Transverse colon (tissue), 4 donors: ENCODE data around the gene NUCB1. TPM values are rescaled to one million over a fixed set of nuclear protein-coding genes. Genes with fewer than 3 reads are reported as not detected.
"Not testable (repeated sequence)": the region's sequence is repeated elsewhere in the genome, so short reads cannot be mapped to it uniquely, and the experiment has no call there.

Experiments
- DNase-seq: peaks from one replicate; pipeline ENCODE4 v3.0.0-alpha.2; 2019
- H3K27ac ChIP-seq, 4 donors: fragments of 200-600 bp; sonication (generic); 2 replicates each; pipeline ENCODE4 v1.5.1; 2016 to 2018; ENCODE audit warnings: inconsistent platforms in 4 of 4
- H3K27me3 ChIP-seq: fragments of 200-600 bp; sonication (generic); 2 replicates; pipeline ENCODE4 v1.5.1; 2017; ENCODE audit warnings: inconsistent platforms
- H3K36me3 ChIP-seq, 4 donors: fragments of 200-600 bp; sonication (generic); 2 replicates each; pipeline ENCODE4 v1.5.1; 2017 to 2019; ENCODE audit warnings: inconsistent platforms in 4 of 4
- H3K4me1 ChIP-seq, 4 donors: fragments of 200-600 bp; sonication (generic); 2 replicates each; pipeline ENCODE4 v1.5.1; 2017 to 2020; ENCODE audit warnings: inconsistent platforms in 4 of 4
- H3K4me3 ChIP-seq, 4 donors: fragments of 200-600 bp; sonication (generic); 1 replicate in 1 of 4; 2 replicates in 3 of 4; pipeline versions ENCODE4 v1.5.1 to v1.6.1; 2017 to 2019; ENCODE audit warnings: inconsistent platforms in 4 of 4
- H3K9me3 ChIP-seq, 2 donors: fragments of 200-600 bp; sonication (generic); 2 replicates each; pipeline ENCODE4 v1.5.1; 2017 to 2019; ENCODE audit warnings: inconsistent platforms in 2 of 2
- CTCF ChIP-seq, 5 experiments: fragments of 200-600 bp in 3 of 5; fragments of 450-650 bp in 2 of 5; sonication (generic) in 3 of 5; IDR thresholded peaks; 1 replicate in 2 of 5; 2 replicates in 3 of 5; pipeline ENCODE4 v1.5.1; 2016 to 2017; ENCODE audit warnings: antibody characterized with exemption in 5 of 5, inconsistent platforms in 3 of 5, mild to moderate bottlenecking in 2 of 5, moderate library complexity in 1 of 5
- EP300 ChIP-seq: sonication (generic); formaldehyde crosslinking; IDR thresholded peaks from one replicate; pipeline ENCODE4 v1.6.1; 2017; ENCODE audit warnings: antibody characterized with exemption, low read depth
- POLR2A ChIP-seq: fragments of 450-650 bp; IDR thresholded peaks from one replicate; pipeline ENCODE4 v1.6.1; 2016; ENCODE audit warnings: antibody characterized with exemption, mild to moderate bottlenecking, moderate library complexity
- POLR2AphosphoS5 ChIP-seq, 3 donors: sonication (generic); formaldehyde crosslinking; IDR thresholded peaks; one replicate each; pipeline ENCODE4 v1.6.1; 2016; ENCODE audit warnings: antibody characterized with exemption in 3 of 3
- WGBS, 2 donors: methylation state at CpG; one replicate each; pipeline ENCODE4 v1.1.5; 2018; ENCODE audit warnings: low coverage in 1 of 2; 5-methylcytosine and 5-hydroxymethylcytosine counted together
- in situ Hi-C, 4 donors: fragments of 200-750 bp; cut with MboI; loops; one replicate each; pipeline versions ENCODE4 v1.15.0 to v1.15.1; 2017; ENCODE audit warnings: low sequenced_read_pairs in 3 of 4, low pct_ligation_motif_present in 1 of 4, low pct_unique_long_range_greater_than_20kb in 1 of 4
- intact Hi-C: fragments of 100-400 bp; cut with DNase I; formaldehyde crosslinking; loops from one replicate; pipeline ENCODE4 v1.15.1; 2023; ENCODE audit warnings: low total_unique reads
- total RNA-seq, 4 donors: library from RNA; depleted of rRNA; stranded (reverse); fragments of >200 nt; gene quantifications; one replicate each; pipeline ENCODE4 v1.1.0, GENCODE V29; 2016

The NUCB1 gene
- total RNA-seq, 4 donors from 2014 or later = 135 to 196 (median 174) TPM

GRCh38 chr19:48920949-48921348 is 20.8 kb downstream of the NUCB1 start:
- H3K27me3 ChIP-seq = no peaks in the 10 kb centered on the region
- TF ChIP-seq EP300 = no peak
- TF ChIP-seq CTCF (IDR thresholded peaks at IDR 0.05) = no peak
- no peak for TF ChIP-seq POLR2A
- no peak for TF ChIP-seq POLR2AphosphoS5 (IDR thresholded peaks at IDR 0.05)
- no peaks in the 10 kb centered on the region for H3K4me1 ChIP-seq
- DNase-seq = no peak
- no peak overlapping the region for H3K27ac ChIP-seq
- 86% methylated on average over 10 of the region's 10 CpGs; no CpG with 5 or more reads in 1 of the 2 donors for WGBS, 2 donors
- no peaks in the 10 kb centered on the region for H3K9me3 ChIP-seq
- peaks cover 0 to 20% (median 0%) of the 10 kb centered on the region in 4 donors for H3K36me3 ChIP-seq
- intact Hi-C loops = no loop called here
- no peak overlapping the region for H3K4me3 ChIP-seq
- in situ Hi-C loops = no loop called here

GRCh38 chr19:48921721-48922500 is 21.8 kb downstream of the NUCB1 start:
- intact Hi-C loops = no loop called here
- no peak for DNase-seq
- Histone ChIP-seq H3K27me3 (no peaks in the 10 kb centered on the region), H3K27ac (no peak overlapping the region), H3K4me1 (peaks cover 0 to 1% (median under 1%) of the 10 kb centered on the region in 4 donors), H3K36me3 (peaks cover 0 to 14% (median 0%) of the 10 kb centered on the region in 4 donors), H3K9me3 (no peaks in the 10 kb centered on the region), H3K4me3 (no peak overlapping the region)
- in situ Hi-C loops = no loop called here
- WGBS, 2 donors = 75 to 90% methylated on average over 4 to 12 of the region's 12 CpGs
- TF ChIP-seq POLR2A = no peak
- TF ChIP-seq CTCF (IDR thresholded peaks at IDR 0.05) = no peak
- TF ChIP-seq POLR2AphosphoS5 (IDR thresholded peaks at IDR 0.05) = no peak
- no peak for TF ChIP-seq EP300

- DNase-seq = no peak
- Histone ChIP-seq H3K9me3 (no peaks in the 10 kb centered on the region), H3K27ac (no peak overlapping the region), H3K4me1 (peaks cover 0 to 6% (median 3%) of the 10 kb centered on the region in 4 donors), H3K27me3 (no peaks in the 10 kb centered on the region), H3K36me3 (peaks cover 0 to 13% (median 0%) of the 10 kb centered on the region in 4 donors), H3K4me3 (no peak overlapping the region)
- intact Hi-C loops = no loop called here
- WGBS, 2 donors = 90% methylated on average over 18 of the region's 18 CpGs; no CpG with 5 or more reads in 1 of the 2 donors
- in situ Hi-C loops = no loop called here
- TF ChIP-seq POLR2A (no peak), EP300 (no peak), CTCF (IDR thresholded peaks at IDR 0.05) (no peak), POLR2AphosphoS5 (IDR thresholded peaks at IDR 0.05) (no peak)
Observed at GRCh38 chr19:48922548-48923490, 22.7 kb downstream of the NUCB1 start.

- Histone ChIP-seq H3K4me3 (no peak overlapping the region), H3K27me3 (no peaks in the 10 kb centered on the region), H3K9me3 (no peaks in the 10 kb centered on the region), H3K27ac (no peak overlapping the region), H3K4me1 (peaks cover 0 to 6% (median 3%) of the 10 kb centered on the region in 4 donors), H3K36me3 (no peaks in the 10 kb centered on the region)
- in situ Hi-C loops = no loop called here
- intact Hi-C loops = no loop called here
- DNase-seq = no peak
- TF ChIP-seq POLR2AphosphoS5 (IDR thresholded peaks at IDR 0.05) (no peak), POLR2A (no peak), EP300 (no peak), CTCF (IDR thresholded peaks at IDR 0.05) (no peak)
- WGBS, 2 donors = 66% methylated on average over 4 to 10 of the region's 11 CpGs
Observed at GRCh38 chr19:48925240-48925843, 25.2 kb downstream of the NUCB1 start.

- in situ Hi-C loops, H3K27me3 ChIP-seq, H3K27ac ChIP-seq, H3K4me3 ChIP-seq, H3K4me1 ChIP-seq, DNase-seq, intact Hi-C loops, H3K36me3 ChIP-seq, H3K9me3 ChIP-seq: not testable (repeated sequence)
- whole genome bisulfite sequencing, 2 donors = 76 to 78% methylated on average over 5 to 8 of the region's 8 CpGs
Observed at GRCh38 chr19:48925890-48926289, 25.8 kb downstream of the NUCB1 start.
